Hepatocyte (in vitro differentiated cells): Measurements from ENCODE around the gene SON.

Experiments used
- CTCF ChIP-seq: fragments of 200-600 bp; sonication (generic); IDR thresholded peaks from 2 replicates; pipeline ENCODE4 v1.5.1; 2016; ENCODE audit warnings: antibody characterized with exemption, mild to moderate bottlenecking; ENCODE audit not compliant: poor library complexity
- EZH2phosphoT487 ChIP-seq: fragments of 200-600 bp; sonication (generic); IDR thresholded peaks from one replicate; pipeline ENCODE4 v1.6.1; 2018; ENCODE audit warnings: antibody characterized with exemption, mild to moderate bottlenecking, low read depth, moderate library complexity; ENCODE audit not compliant: unreplicated experiment, severe bottlenecking

- TF ChIP-seq CTCF (no peak), EZH2phosphoT487 (no peak)
Measured at GRCh38 chr21:33584455-33584854, 41.6 kb downstream of the SON start.
